Activated CD8-positive, alpha-beta T cell treated with anti-CD3 and anti-CD28 coated beads, Interleukin-2, amount 10 ng/mL, durations not matched to agents 7 days and 5 days (primary cell): ENCODE data around the gene AIF1L. TPM values are rescaled to one million over a fixed set of nuclear protein-coding genes. Genes with fewer than 3 reads are reported as not detected.

Experiments
- ATAC-seq: fragments of 150-1000 bp; cut with Tn5 transposase; one replicate; pipeline ENCODE4 v1.10.0; 2021; ENCODE audit warnings: moderate library complexity
- CTCF ChIA-PET: fragments of 350-600 bp; sonication (Branson Sonifier 250); formaldehyde crosslinking; loops from one replicate; lab custom pipeline; 2021; ENCODE audit warnings: antibody characterized with exemption; lab: Charles Lee
- POLR2A ChIA-PET: fragments of 350-600 bp; sonication (Branson Sonifier 250); formaldehyde crosslinking; loops from one replicate; lab custom pipeline; 2021; ENCODE audit warnings: antibody characterized with exemption; lab: Charles Lee
- DNase-seq: peaks from one replicate; pipeline ENCODE4 v3.0.0-alpha.2; 2020
- H3K27ac Mint-ChIP-seq: one replicate; pipeline ENCODE4 v1.8.0; 2021; ENCODE audit warnings: mild to moderate bottlenecking, mixed read lengths
- H3K27me3 Mint-ChIP-seq: one replicate; pipeline ENCODE4 v1.8.0; 2021; ENCODE audit warnings: low read depth, mixed read lengths
- H3K36me3 Mint-ChIP-seq: one replicate; pipeline ENCODE4 v1.8.0; 2021; ENCODE audit warnings: low read depth, mixed read lengths
- H3K4me1 Mint-ChIP-seq: one replicate; pipeline ENCODE4 v1.8.0; 2021; ENCODE audit warnings: low read depth, mixed read lengths
- H3K4me3 Mint-ChIP-seq: one replicate; pipeline ENCODE4 v1.8.0; 2021; ENCODE audit warnings: mild to moderate bottlenecking, mixed read lengths
- H3K9me3 Mint-ChIP-seq: one replicate; pipeline ENCODE4 v1.8.0; 2022; ENCODE audit warnings: mixed read lengths; ENCODE audit not compliant: insufficient read depth
- total RNA-seq, 2 experiments: library from RNA; stranded (reverse); gene quantifications; one replicate each; pipeline ENCODE4 v1.2.3, GENCODE V29; 2021

Gene AIF1L
- total RNA-seq, 2 experiments from 2014 or later, result 0.29 to 0.31 TPM

- Mint-ChIP-seq H3K36me3 (no peaks in the 10 kb centered on the region), H3K4me1 (no peaks in the 10 kb centered on the region), H3K4me3 (no peak overlapping the region), H3K27ac (no peak overlapping the region), H3K9me3 (no peaks in the 10 kb centered on the region), H3K27me3 (peaks cover 4% of the 10 kb centered on the region)
- ChIA-PET POLR2A (interaction anchor here (1.3 kb wide), 1 partner anchor 43 kb away, joined by 3 read pairs; the partner anchor contains the start of gene NUP214), CTCF (no interaction called here)
- no peak for DNase-seq
- ATAC-seq, result no peak
These were observed 14.5 kb upstream of the AIF1L start for GRCh38 chr9:131081868-131082267.

- POLR2A ChIA-PET, result interaction anchor here (1.3 kb wide), 1 partner anchor 42 kb away, joined by 3 read pairs; the partner anchor contains the start of gene NUP214
- Mint-ChIP-seq H3K4me1 (no peaks in the 10 kb centered on the region), H3K36me3 (no peaks in the 10 kb centered on the region), H3K4me3 (no peak overlapping the region), H3K27ac (no peak overlapping the region), H3K27me3 (peaks cover 4% of the 10 kb centered on the region), H3K9me3 (no peaks in the 10 kb centered on the region)
- CTCF ChIA-PET, result no interaction called here
- ATAC-seq (no peak), DNase-seq (no peak)
These were observed 13.4 kb upstream of the AIF1L start for GRCh38 chr9:131082774-131083512.

- CTCF ChIA-PET, result no interaction called here
- no peaks in the 10 kb centered on the region for H3K4me1 Mint-ChIP-seq
- POLR2A ChIA-PET, result no interaction called here
- H3K27me3 Mint-ChIP-seq, result peaks cover 4% of the 10 kb centered on the region
- no peaks in the 10 kb centered on the region for H3K9me3 Mint-ChIP-seq
- no peaks in the 10 kb centered on the region for H3K36me3 Mint-ChIP-seq
- ATAC-seq (no peak), DNase-seq (no peak)
- no peak overlapping the region for H3K27ac Mint-ChIP-seq
- no peak overlapping the region for H3K4me3 Mint-ChIP-seq
These were observed 11.5 kb upstream of the AIF1L start for GRCh38 chr9:131084661-131085369.

GRCh38 chr9:131085370-131086122 lies 10.8 kb upstream of the AIF1L start:
- Mint-ChIP-seq H3K4me3 (no peak overlapping the region), H3K27me3 (peaks cover 4% of the 10 kb centered on the region), H3K36me3 (no peaks in the 10 kb centered on the region), H3K9me3 (no peaks in the 10 kb centered on the region), H3K27ac (no peak overlapping the region), H3K4me1 (no peaks in the 10 kb centered on the region)
- no peak for DNase-seq
- POLR2A ChIA-PET, result no interaction called here
- CTCF ChIA-PET, result no interaction called here
- no peak for ATAC-seq

GRCh38 chr9:131087354-131087893 lies 8.9 kb upstream of the AIF1L start:
- ChIA-PET POLR2A (interaction anchor here (1.1 kb wide), 1 partner anchor 38 kb away, joined by 3 read pairs; the partner anchor contains the start of gene NUP214), CTCF (interaction anchor here (0.9 kb wide), 1 partner anchor 10 kb away, joined by 3 read pairs; no protein-coding TSS in a partner anchor)
- no peaks in the 10 kb centered on the region for H3K4me1 Mint-ChIP-seq

GRCh38 chr9:131090025-131090787 lies 6.1 kb upstream of the AIF1L start:
- H3K27me3 Mint-ChIP-seq, result peaks cover 14% of the 10 kb centered on the region

More at GRCh38 chr9:131087354-131087893, 8.9 kb upstream of the AIF1L start:
- Mint-ChIP-seq H3K36me3 (no peaks in the 10 kb centered on the region), H3K4me3 (no peak overlapping the region), H3K27me3 (peaks cover under 1% of the 10 kb centered on the region), H3K27ac (no peak overlapping the region), H3K9me3 (no peaks in the 10 kb centered on the region)
- no peak for DNase-seq
- ATAC-seq, result no peak

GRCh38 chr9:131091352-131091992 lies 4.9 kb upstream of the AIF1L start:
- Mint-ChIP-seq H3K4me1 (peaks cover 4% of the 10 kb centered on the region), H3K36me3 (no peaks in the 10 kb centered on the region), H3K27me3 (peaks cover 23% of the 10 kb centered on the region), H3K27ac (no peak overlapping the region), H3K4me3 (no peak overlapping the region), H3K9me3 (no peaks in the 10 kb centered on the region)
- DNase-seq, result no peak
- ChIA-PET POLR2A (no interaction called here), CTCF (no interaction called here)
- no peak for ATAC-seq

More at GRCh38 chr9:131090025-131090787, 6.1 kb upstream of the AIF1L start:
- DNase-seq (no peak), ATAC-seq (no peak)
- Mint-ChIP-seq H3K4me3 (no peak overlapping the region), H3K9me3 (no peaks in the 10 kb centered on the region), H3K4me1 (no peaks in the 10 kb centered on the region), H3K36me3 (no peaks in the 10 kb centered on the region), H3K27ac (no peak overlapping the region)
- CTCF ChIA-PET, result no interaction called here
- POLR2A ChIA-PET, result no interaction called here

GRCh38 chr9:131092030-131092429 lies 4.3 kb upstream of the AIF1L start:
- ATAC-seq (no peak), DNase-seq (no peak)
- H3K27me3 Mint-ChIP-seq, result peaks cover 27% of the 10 kb centered on the region
- no peak overlapping the region for H3K27ac Mint-ChIP-seq
- H3K36me3 Mint-ChIP-seq, result no peaks in the 10 kb centered on the region
- POLR2A ChIA-PET, result no interaction called here
- CTCF ChIA-PET, result no interaction called here
- H3K4me1 Mint-ChIP-seq, result peaks cover 4% of the 10 kb centered on the region
- H3K4me3 Mint-ChIP-seq, result no peak overlapping the region
- no peaks in the 10 kb centered on the region for H3K9me3 Mint-ChIP-seq

- H3K9me3 Mint-ChIP-seq, result no peaks in the 10 kb centered on the region
- ChIA-PET CTCF (no interaction called here), POLR2A (no interaction called here)
- no peak for DNase-seq
- no peaks in the 10 kb centered on the region for H3K36me3 Mint-ChIP-seq
- no peak for ATAC-seq
- peaks cover 8% of the 10 kb centered on the region for H3K4me1 Mint-ChIP-seq
- H3K27ac Mint-ChIP-seq, result no peak overlapping the region
- H3K4me3 Mint-ChIP-seq, result no peak overlapping the region
- peaks cover 33% of the 10 kb centered on the region for H3K27me3 Mint-ChIP-seq
These were observed 3.5 kb upstream of the AIF1L start for GRCh38 chr9:131092548-131093440.

- Mint-ChIP-seq H3K36me3 (no peaks in the 10 kb centered on the region), H3K27ac (no peak overlapping the region), H3K4me1 (peaks cover 8% of the 10 kb centered on the region), H3K27me3 (peaks cover 36% of the 10 kb centered on the region), H3K4me3 (no peak overlapping the region), H3K9me3 (no peaks in the 10 kb centered on the region)
- no peak for ATAC-seq
- CTCF ChIA-PET, result interaction anchor here (1.9 kb wide), 1 partner anchor 48 kb away, joined by 5 read pairs; no protein-coding TSS in a partner anchor
- no peak for DNase-seq
- POLR2A ChIA-PET, result interaction anchor here (0.7 kb wide), 1 partner anchor 340 kb away, joined by 3 read pairs; no protein-coding TSS in a partner anchor
These were observed 2.3 kb upstream of the AIF1L start for GRCh38 chr9:131094015-131094414.
